GM18505 (cell line): ENCODE results near the gene ST3GAL3.

Experiments used
- ATAC-seq: cut with Tn5 transposase; IDR thresholded peaks from one replicate; pipeline ENCODE4 v1.9.1; 2021; ENCODE audit not compliant: unreplicated experiment
- POLR2A ChIP-seq: IDR thresholded peaks from 4 replicates; pipeline ENCODE4 v1.6.1; 2011; ENCODE audit warnings: borderline replicate concordance; ENCODE audit not compliant: insufficient read depth, insufficient read length; ENCODE audit errors: extremely low read depth

ST3GAL3 gene

DNA sequence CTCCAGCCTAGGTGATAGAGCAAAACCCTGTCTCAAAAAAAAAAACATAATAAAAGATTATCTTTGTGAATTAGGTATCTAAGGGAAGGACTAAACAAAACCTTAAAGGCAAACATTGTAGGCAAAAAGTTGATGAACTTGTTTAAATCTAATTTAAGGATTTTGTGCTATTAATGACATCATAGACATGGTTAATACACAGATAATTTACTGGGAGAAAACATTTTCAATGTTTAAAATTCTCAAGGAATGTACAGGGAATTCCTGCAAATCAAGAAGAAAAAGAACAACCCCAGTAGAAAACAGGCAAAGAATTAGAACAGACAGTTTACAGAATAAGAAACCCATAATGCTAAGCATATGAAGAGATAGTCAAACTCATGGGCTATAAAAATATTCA lies 47.6 kb downstream of the ST3GAL3 start:
- TF ChIP-seq POLR2A = no peak
- ATAC-seq = no peak

DNA sequence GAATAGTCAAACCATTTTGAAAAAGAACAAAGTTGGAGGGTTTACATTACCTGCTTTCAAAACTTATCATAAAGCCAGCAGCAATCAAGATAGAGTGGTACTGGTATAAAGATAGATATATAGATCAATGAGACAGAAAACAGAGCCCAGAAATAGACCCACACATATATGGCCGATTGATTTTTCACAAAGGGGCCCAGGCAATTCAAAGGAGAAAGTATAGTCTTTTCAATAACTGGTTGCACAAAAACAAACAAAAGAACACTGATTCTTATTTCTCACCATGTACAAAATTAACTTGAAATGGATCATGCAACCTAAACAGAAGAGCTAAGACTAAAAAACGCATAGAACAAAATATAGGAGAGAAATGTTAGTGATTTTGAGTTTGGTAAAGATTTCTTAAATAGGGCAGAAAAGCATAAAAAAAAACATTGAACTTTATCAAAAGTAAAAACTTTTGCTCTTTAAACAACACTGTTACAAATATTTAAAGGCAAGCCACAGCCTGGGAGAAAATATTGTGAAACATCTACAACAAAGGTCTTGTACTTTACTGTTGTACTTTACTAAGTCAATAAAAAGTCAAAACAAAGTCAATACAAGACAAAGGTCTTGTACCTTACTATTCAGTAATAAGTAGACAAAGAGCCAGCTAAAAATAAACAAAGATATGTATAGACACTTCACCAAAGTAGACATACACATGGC lies 50.2 kb downstream of the ST3GAL3 start:
- no peak for ATAC-seq
- no peak for TF ChIP-seq POLR2A

DNA sequence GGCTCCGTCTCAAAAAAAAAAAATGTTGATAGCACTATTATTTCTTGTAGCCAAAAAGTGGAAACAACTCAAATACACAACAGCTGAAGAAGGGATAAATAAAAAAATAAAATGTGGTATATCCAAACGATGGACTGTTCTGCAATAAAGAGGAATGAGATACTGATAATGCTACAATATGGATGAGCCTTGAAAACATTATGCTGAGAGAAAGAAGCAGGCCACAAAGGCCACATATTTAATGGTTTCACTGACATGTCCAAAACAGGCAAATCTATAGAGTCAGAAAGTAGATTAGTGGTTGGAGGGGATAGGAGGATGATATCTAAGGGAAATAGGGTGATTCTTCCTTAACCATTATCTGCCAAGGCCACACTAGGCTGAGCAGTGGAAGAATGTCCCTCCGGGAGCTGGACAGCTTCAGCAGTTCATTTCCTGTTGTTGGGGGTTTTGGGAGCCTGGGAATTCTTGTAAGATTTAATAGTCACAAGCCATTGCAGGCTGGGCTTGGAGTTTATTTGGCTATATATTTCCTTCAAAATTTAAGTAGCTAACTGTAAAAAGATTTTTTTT lies 53.5 kb downstream of the ST3GAL3 start:
- no peak for ATAC-seq
- no peak for TF ChIP-seq POLR2A

DNA sequence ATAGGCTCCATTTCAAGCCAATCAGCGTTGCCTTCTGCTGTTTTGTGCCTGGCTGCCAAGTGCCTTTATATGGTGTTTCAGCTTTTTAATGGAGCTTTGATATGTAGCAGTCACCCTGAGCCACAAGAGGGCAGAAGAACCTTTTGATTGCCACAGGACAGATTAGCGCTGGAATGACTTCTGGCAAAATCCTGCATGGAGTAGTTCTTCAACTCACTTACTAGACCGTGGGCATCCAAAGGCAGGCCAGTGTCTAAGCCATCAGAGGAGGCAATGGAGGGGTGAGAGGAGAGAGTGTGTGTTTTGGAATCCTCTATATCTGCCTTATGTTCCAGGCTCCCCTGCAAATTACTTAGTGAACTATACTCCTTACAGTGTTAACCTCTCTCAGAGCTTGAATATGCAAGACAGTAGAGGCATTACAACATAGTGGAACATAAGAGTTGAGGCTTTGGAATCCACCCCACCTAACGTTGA lies 56.2 kb downstream of the ST3GAL3 start:
- no peak for ATAC-seq

DNA sequence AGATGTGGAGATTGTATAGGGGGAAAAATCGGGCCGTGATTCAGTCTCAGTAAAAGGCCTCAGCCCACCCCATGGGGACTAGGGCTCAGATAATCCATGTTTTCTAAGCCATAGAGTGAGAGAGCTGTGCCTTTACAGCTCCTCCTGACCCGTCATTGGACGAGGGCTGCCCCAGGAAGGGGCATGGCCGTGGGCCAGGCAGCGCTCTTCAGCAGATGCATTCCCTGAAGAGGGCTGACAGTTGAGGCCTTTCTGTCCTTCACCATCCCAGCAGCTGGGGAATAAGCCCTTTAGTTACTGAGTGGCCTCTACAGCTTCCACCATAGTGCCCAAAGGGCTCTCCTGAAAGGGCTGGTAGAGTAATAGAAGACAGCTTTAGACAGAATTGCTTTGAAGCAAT lies 57.2 kb downstream of the ST3GAL3 start:
- no peak for ATAC-seq
- no peak for TF ChIP-seq POLR2A

More for the DNA sequence above, 56.2 kb downstream of the ST3GAL3 start:
- TF ChIP-seq POLR2A = no peak

DNA sequence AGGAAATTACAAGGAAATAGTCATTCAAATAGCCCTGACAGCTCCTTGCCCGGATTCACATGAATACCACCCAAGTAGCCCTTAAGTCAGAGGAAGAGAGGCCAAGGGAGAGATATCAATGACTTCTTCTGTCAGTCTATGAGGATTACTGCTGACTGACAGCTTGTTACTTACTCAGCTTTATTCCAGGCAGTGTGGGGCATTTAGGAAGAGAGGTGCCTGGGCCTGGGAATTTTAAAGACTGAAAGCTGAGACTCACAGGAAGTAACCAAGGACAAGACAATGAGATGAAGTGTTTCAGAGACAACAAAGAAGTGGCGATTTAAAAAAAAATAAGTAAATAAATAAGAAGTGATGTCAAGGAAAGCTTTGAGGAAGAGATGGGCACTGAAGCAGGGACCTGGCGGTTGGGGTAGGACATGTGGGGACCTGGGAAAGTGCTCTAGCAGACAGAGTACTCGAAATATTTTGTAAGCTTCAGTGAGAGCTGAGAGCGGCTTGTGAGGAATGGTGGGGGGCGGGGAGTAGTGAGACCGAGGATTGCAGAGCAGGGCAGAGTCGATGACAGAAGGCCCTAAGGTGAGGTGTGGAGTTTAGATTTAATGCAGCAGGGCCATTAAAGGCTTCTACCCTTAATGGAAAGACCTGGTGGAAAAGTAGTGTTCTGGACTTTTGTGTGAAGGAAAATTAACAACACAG lies 58.9 kb downstream of the ST3GAL3 start:
- TF ChIP-seq POLR2A = no peak
- ATAC-seq = no peak

DNA sequence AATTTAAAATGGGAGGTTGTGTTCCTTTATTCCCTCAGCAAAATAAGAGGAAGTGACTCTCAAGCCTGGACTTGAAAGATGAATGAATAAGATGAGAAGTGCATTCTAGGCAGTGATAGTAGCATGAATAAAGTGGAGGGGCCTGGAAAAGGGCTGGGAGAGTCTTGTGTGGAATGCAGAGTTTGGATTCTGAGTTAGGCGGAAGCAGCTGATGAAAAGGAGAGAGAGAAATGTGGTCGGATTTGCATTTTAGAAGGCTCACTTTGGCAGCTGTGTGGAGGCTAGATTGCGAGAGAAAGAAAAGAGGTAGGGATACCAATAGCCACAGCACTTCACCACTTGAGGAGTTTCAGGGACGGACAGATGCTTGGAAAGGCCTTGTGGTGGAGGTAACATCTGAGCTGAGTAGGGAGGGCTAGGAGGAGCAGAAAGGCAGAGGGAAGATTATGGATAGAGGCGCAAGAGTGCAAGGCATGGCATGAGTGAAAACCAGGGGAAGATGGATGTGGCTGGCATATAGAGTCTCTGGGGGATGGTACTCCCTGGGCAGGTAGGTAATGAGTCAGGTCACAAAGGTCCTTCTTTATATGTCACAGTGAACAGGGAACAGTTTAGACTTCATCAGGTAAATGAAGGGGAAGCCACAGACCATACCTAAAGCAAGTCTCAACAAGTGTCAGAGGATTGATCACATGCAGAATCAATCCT lies 59.6 kb downstream of the ST3GAL3 start:
- no peak for TF ChIP-seq POLR2A

DNA sequence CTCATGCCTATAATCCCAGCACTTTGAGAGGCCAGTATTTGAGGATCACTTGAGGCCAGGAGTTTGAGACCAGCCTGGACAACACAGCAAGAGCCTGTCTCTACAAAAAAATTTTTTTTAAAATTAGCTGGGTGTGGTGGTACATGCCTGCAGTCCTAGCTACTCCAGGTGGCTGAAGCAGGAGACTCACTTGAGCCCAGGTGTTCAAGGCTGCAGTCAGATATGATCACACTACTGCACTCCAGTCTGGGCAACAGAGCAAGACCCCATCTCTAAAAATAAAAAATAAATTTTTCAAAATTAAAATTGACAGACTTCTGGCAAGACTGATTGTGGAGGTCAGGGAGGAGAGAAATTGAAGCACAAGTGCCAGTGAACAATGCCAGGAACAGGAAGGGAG lies 60.8 kb downstream of the ST3GAL3 start:
- no peak for TF ChIP-seq POLR2A
- ATAC-seq = no peak

More for the DNA sequence above, 59.6 kb downstream of the ST3GAL3 start:
- ATAC-seq = no peak

DNA sequence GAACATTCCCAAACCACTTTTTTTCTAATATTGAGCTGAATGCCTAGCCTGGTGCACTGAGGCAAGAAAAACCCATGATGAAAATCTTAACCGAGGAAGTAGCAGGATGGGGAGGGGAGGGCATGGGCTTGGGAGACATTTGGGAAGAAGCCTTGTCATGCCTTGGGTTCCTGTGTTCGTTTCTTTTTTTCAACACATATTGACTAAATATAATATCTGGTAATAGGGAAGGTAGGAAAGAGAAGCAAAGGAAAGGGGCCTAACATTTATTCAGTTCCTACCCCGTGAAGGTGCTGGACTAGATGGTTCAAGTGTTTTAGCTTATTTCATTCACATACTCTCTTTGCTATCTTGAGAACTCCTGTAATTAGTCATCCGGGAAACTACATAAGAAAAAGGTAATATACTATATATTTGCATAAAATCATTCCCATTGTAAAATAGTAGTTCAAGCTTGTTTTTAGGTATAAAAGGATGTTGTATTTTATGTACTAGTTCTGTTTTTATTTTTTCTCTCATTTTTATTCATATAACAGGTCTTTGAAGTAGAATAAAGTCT lies 62.1 kb downstream of the ST3GAL3 start:
- no peak for ATAC-seq

DNA sequence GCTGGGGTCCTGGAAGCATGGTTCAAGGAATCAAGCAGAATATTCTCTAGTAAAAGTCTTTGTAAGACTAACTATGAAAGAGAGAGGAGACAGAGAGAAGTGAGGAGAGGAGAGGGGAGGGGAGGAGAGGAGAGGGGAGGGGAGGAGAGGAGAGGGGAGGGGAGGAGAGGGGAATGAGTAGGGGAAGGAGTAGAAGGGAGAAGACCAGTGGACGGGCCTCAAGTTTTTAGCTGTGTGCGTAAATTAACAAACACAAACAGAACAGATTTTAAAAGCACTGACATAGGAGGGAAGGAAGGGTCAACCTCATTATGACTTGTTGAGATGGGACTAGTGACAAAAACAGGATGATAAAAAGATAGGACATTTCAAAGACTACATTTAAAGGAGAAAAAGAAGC lies 62.8 kb downstream of the ST3GAL3 start:
- TF ChIP-seq POLR2A = no peak
- no peak for ATAC-seq

More for the DNA sequence above, 62.1 kb downstream of the ST3GAL3 start:
- no peak for TF ChIP-seq POLR2A

DNA sequence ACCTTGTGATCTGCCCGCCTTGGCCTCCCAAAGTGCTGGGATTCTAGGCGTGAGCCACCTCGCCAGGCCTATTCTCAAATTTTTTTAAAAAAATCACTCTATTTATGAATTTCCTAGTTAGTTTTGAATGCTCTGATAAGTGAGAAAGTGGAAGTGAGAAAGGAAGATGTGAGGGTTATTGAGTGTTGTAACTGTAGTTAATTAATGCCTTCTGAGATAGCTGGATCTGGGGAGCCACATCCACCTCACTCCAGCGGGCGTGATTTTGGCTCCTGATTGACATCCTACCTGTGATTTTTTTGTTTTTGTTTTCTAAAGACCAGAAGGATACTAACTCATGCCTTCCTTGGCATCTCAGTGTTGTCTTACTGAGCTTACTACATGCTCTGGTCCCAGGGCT lies 65.6 kb downstream of the ST3GAL3 start:
- ATAC-seq = no peak

DNA sequence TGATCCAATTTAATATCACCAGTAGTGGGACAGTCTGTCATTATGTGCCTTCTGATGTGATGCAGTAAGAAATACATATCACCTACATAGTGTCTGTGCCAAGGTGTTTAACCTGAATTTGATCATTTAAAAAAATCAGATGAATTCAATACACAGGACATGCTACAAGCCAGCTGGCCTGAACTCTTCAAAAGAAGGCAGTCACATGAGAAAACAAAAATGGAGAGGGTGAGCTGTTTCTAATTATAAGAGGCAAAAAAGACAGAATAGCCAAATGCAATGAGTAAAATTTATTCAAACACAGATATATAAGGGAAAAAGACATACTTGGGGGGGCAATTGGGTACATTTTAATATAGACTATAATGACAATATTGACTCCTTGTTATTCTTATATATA lies 66.5 kb downstream of the ST3GAL3 start:
- no peak for TF ChIP-seq POLR2A
- ATAC-seq = no peak

More for the DNA sequence above, 65.6 kb downstream of the ST3GAL3 start:
- no peak for TF ChIP-seq POLR2A

DNA sequence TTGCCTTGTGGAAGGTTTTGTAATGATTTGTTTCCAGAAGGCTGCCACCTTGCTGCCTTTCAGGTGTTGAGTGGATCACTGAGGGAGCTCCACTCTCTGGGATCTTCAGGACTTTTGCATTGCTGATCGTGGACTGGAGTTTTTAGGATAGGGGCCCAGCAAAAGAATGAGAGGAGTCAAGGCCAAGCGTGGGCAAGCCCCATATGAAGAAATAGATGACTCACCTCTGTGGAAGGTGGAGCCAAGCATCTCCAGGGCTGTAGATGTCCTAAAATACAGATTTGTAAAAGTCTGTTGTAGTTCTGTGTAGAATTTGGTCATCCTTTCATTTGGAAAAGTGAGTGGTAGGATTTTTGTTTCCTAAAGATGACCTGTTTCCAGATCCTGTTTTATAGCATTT lies 67.0 kb downstream of the ST3GAL3 start:
- ATAC-seq = no peak
- TF ChIP-seq POLR2A = no peak
